Panc1 (cell line): ENCODE results near the gene MRGPRF. TPM values are rescaled to one million over a fixed set of nuclear protein-coding genes. Genes with fewer than 3 reads are reported as not detected.

Source experiments
- ATAC-seq: fragments of 200-7000 bp; cut with Tn5 transposase; 2 replicates; pipeline ENCODE4 v1.9.1; 2020; ENCODE audit warnings: mild to moderate bottlenecking, moderate library complexity
- BruUV-seq: library from RNA; stranded (reverse); fragments of 400-500 nt; replicated peaks from 2 replicates; lab custom pipeline; 2021; lab: Mats Ljungman, UMichigan
- CTCF ChIA-PET: fragments of 300-600 bp; sonication (Branson Sonifier 250); formaldehyde crosslinking; loops from one replicate; lab custom pipeline; 2022; ENCODE audit warnings: antibody characterized with exemption; lab: Charles Lee
- POLR2A ChIA-PET: fragments of 300-600 bp; sonication (Branson Sonifier 250); formaldehyde crosslinking; loops from one replicate; lab custom pipeline; 2022; ENCODE audit warnings: antibody characterized with exemption; lab: Charles Lee
- DNase-seq: peaks from one replicate; pipeline ENCODE4 v3.0.0-alpha.2; 2010; ENCODE audit warnings: low read depth, low spot score
- H3K27ac ChIP-seq: 2 replicates; pipeline ENCODE4 v1.5.1; 2011; ENCODE audit warnings: mild to moderate bottlenecking, low read length, inconsistent platforms
- H3K27me3 ChIP-seq: fragments of 200-500 bp; sonication (Bioruptor generic); 2 replicates; pipeline ENCODE4 v1.6.0; 2014; ENCODE audit warnings: low read length, inconsistent platforms; ENCODE audit not compliant: control insufficient read depth, insufficient read depth
- H3K36me3 ChIP-seq: fragments of 200-500 bp; sonication (Bioruptor generic); 2 replicates; pipeline ENCODE4 v1.5.1; 2014; ENCODE audit warnings: inconsistent platforms, mild to moderate bottlenecking, low read length, moderate library complexity; ENCODE audit not compliant: control insufficient read depth, insufficient read depth
- H3K4me1 ChIP-seq: 2 replicates; pipeline ENCODE4 v1.5.1; 2011; ENCODE audit warnings: inconsistent platforms, mild to moderate bottlenecking, low read length, moderate library complexity; ENCODE audit not compliant: control insufficient read depth, insufficient read depth
- H3K4me3 ChIP-seq, 2 experiments: 2 replicates each; pipeline ENCODE4 v1.5.1; 2011 to 2012; ENCODE audit warnings: low read depth in 2 of 2, low read length in 2 of 2, mild to moderate bottlenecking in 2 of 2, inconsistent platforms in 1 of 2, moderate library complexity in 1 of 2
- H3K9me3 ChIP-seq: fragments of 200-500 bp; sonication (Bioruptor generic); 2 replicates; pipeline ENCODE4 v1.5.1; 2014; ENCODE audit warnings: low read depth, mild to moderate bottlenecking, inconsistent platforms, low read length, moderate library complexity; ENCODE audit not compliant: control insufficient read depth, insufficient read depth
- POLR2AphosphoS5 ChIP-seq: IDR thresholded peaks from 2 replicates; pipeline ENCODE4 v1.6.1; 2012; ENCODE audit warnings: mild to moderate bottlenecking, low read depth, low read length, moderate library complexity
- SIN3A ChIP-seq: IDR thresholded peaks from 2 replicates; pipeline ENCODE4 v1.6.1; 2012; ENCODE audit warnings: low read depth, mild to moderate bottlenecking, low read length, moderate library complexity, borderline replicate concordance; ENCODE audit not compliant: insufficient read depth
- TCF7L2 ChIP-seq: IDR thresholded peaks from 2 replicates; pipeline ENCODE4 v1.6.1; 2011; ENCODE audit warnings: mild to moderate bottlenecking, low read depth, low read length, inconsistent platforms
- in situ Hi-C: cut with HindIII; loops from 2 replicates; pipeline ENCODE4 v1.10.0; 2016; ENCODE audit warnings: low sequenced_read_pairs, low pct_unique_long_range_greater_than_20kb
- intact Hi-C: fragments of 100-400 bp; cut with micrococcal nuclease; formaldehyde crosslinking; loops from one replicate; pipeline ENCODE4 v1.10.0; 2022; ENCODE audit not compliant: unreplicated experiment
- total RNA-seq: library from RNA; stranded (reverse); gene quantifications from one replicate; pipeline ENCODE4 v1.2.1, GENCODE V29; 2021; ENCODE audit not compliant: unreplicated experiment
- TF ChIP-seq, protein P1 (sequence below), 2 experiments: IDR thresholded peaks; 2 replicates each; pipeline ENCODE4 v1.6.1; 2011 to 2012; ENCODE audit warnings: low read depth in 2 of 2, control low read depth in 1 of 2, low read length in 1 of 2, mild to moderate bottlenecking in 1 of 2, moderate library complexity in 1 of 2; ENCODE audit not compliant: insufficient read depth in 1 of 2
- TF ChIP-seq, protein P2 (sequence below): fragments of 450-650 bp; IDR thresholded peaks from 2 replicates; pipeline ENCODE4 v1.5.1; 2017; ENCODE audit warnings: mild to moderate bottlenecking

Gene MRGPRF
- total RNA-seq, 1 experiment from 2014 or later = 0.36 TPM

DNA sequence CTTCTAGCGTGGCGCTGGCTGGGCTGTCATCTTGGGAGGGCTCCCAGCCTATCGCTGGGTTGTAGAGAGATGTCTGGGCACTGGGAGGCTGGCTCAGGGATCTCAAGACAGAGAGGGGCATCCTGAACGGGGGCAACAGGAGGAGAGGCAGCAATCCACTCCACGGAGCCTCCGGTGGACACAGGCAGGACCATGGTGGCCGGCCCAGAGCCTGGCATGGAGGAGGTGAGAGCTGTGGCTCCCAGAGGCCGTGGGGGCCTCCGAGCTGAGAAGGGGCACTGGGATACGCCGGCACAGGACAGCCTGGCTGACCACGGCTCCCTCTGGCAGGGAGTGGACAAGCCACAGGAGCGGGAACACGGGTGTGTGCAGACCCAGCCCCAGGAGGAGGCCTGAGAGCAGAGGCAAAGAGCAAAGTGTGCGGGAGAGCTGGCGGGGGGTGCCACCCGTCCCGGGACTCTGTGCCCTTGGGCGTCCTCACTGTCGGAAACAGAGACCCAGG, 9.1 kb downstream of the MRGPRF start:
- Histone ChIP-seq H3K27me3 (no peaks in the 10 kb centered on the region), H3K27ac (no peak overlapping the region), H3K4me3 (no peak overlapping the region), H3K36me3 (no peaks in the 10 kb centered on the region), H3K4me1 (peaks cover 21% of the 10 kb centered on the region), H3K9me3 (no peaks in the 10 kb centered on the region)
- no TSS peak for BruUV-seq
- POLR2A ChIA-PET = no interaction called here
- CTCF ChIA-PET = no interaction called here
- in situ Hi-C loops (no loop called here), intact Hi-C loops (no loop called here)
- ATAC-seq = no peak
- DNase-seq = no peak
- TF ChIP-seq TCF7L2 (no peak), SIN3A (no peak), POLR2AphosphoS5 (no peak)
- TF ChIP-seq, protein P1, sequence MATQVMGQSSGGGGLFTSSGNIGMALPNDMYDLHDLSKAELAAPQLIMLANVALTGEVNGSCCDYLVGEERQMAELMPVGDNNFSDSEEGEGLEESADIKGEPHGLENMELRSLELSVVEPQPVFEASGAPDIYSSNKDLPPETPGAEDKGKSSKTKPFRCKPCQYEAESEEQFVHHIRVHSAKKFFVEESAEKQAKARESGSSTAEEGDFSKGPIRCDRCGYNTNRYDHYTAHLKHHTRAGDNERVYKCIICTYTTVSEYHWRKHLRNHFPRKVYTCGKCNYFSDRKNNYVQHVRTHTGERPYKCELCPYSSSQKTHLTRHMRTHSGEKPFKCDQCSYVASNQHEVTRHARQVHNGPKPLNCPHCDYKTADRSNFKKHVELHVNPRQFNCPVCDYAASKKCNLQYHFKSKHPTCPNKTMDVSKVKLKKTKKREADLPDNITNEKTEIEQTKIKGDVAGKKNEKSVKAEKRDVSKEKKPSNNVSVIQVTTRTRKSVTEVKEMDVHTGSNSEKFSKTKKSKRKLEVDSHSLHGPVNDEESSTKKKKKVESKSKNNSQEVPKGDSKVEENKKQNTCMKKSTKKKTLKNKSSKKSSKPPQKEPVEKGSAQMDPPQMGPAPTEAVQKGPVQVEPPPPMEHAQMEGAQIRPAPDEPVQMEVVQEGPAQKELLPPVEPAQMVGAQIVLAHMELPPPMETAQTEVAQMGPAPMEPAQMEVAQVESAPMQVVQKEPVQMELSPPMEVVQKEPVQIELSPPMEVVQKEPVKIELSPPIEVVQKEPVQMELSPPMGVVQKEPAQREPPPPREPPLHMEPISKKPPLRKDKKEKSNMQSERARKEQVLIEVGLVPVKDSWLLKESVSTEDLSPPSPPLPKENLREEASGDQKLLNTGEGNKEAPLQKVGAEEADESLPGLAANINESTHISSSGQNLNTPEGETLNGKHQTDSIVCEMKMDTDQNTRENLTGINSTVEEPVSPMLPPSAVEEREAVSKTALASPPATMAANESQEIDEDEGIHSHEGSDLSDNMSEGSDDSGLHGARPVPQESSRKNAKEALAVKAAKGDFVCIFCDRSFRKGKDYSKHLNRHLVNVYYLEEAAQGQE (IDR thresholded peaks at IDR 0.05; ENCODE audit: insufficient read depth in 1 of 2, low read depth in 2 of 2, low read length in 1 of 2) = no peak
- TF ChIP-seq, protein P2, sequence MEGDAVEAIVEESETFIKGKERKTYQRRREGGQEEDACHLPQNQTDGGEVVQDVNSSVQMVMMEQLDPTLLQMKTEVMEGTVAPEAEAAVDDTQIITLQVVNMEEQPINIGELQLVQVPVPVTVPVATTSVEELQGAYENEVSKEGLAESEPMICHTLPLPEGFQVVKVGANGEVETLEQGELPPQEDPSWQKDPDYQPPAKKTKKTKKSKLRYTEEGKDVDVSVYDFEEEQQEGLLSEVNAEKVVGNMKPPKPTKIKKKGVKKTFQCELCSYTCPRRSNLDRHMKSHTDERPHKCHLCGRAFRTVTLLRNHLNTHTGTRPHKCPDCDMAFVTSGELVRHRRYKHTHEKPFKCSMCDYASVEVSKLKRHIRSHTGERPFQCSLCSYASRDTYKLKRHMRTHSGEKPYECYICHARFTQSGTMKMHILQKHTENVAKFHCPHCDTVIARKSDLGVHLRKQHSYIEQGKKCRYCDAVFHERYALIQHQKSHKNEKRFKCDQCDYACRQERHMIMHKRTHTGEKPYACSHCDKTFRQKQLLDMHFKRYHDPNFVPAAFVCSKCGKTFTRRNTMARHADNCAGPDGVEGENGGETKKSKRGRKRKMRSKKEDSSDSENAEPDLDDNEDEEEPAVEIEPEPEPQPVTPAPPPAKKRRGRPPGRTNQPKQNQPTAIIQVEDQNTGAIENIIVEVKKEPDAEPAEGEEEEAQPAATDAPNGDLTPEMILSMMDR = no peak

DNA sequence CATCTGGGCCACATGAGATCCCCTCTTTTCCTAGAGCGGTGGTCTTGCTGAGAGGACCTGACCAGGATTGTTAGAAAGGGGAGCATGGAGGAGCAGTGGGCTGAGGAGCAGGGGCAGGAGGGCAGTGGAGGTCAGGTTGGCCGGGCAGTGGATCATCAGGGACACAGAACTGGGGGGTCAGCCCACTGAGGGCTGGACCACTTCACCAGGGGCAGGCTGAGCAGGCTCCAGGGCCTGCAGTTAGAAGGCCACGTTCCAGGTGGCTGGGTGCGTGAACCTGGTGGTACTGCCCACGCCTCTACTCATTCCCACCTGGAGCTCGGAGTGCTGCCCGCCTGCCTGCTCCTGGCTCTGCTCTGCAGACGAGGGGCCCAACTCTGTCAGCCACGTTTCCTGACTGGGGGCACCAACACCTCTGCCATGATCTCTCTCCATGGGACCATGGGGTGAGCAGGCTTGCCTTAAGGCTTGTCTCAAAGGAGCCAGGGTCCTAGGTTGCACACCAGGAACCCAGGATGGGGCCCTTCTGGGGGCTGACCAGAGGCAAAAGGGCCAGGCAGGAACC, 9.7 kb downstream of the MRGPRF start:
- no peak overlapping the region for H3K4me3 ChIP-seq
- TF ChIP-seq, protein P1 (IDR thresholded peaks at IDR 0.05; ENCODE audit: insufficient read depth in 1 of 2, low read depth in 2 of 2, low read length in 1 of 2) = no peak
- no peak for TF ChIP-seq TCF7L2
- ChIA-PET POLR2A (interaction anchor here (0.6 kb wide), 1 partner anchor 33 kb away, joined by 3 read pairs; no protein-coding TSS in a partner anchor), CTCF (no interaction called here)
- H3K36me3 ChIP-seq = no peaks in the 10 kb centered on the region
- BruUV-seq = no TSS peak
- H3K27me3 ChIP-seq = no peaks in the 10 kb centered on the region
- H3K27ac ChIP-seq = no peak overlapping the region
- intact Hi-C loops = no loop called here
- no peaks in the 10 kb centered on the region for H3K9me3 ChIP-seq
- ATAC-seq (no peak), DNase-seq (no peak)
- peaks cover 16% of the 10 kb centered on the region for H3K4me1 ChIP-seq
- in situ Hi-C loops = no loop called here
